SK-N-SH (cell line): ENCODE data around the gene ACTL8. TPM values are rescaled to one million over a fixed set of nuclear protein-coding genes. Genes with fewer than 3 reads are reported as not detected.

Experiments
- CTCF ChIA-PET: fragments of 300-600, 350-600 bp; formaldehyde crosslinking; extraction: SDS; loops from one replicate; lab custom pipeline; 2021; lab: Yijun Ruan, JAX
- POLR2A ChIA-PET: fragments of 350-600 bp; sonication (Branson Sonifier 250); formaldehyde crosslinking; extraction: SDS; loops from one replicate; lab custom pipeline; 2020; ENCODE audit warnings: antibody characterized with exemption, inconsistent platforms; lab: Yijun Ruan, JAX
- DNase-seq: peaks from one replicate; pipeline ENCODE4 v3.0.0; 2012
- H2AFZ ChIP-seq: fragments of 200-600 bp; sonication (generic); 2 replicates; pipeline ENCODE4 v1.8.1; 2016; ENCODE audit warnings: antibody characterized with exemption, mild to moderate bottlenecking, low read depth
- H3F3A ChIP-seq: fragments of 200-600 bp; sonication (generic); replicated peaks from 2 replicates; pipeline ENCODE3; 2016; ENCODE audit warnings: antibody characterized with exemption, mild to moderate bottlenecking; ENCODE audit not compliant: insufficient read depth
- H3K27ac ChIP-seq, 2 experiments: fragments of 200-500 bp in 1 of 2; fragments of 200-600 bp in 1 of 2; sonication (Bioruptor generic) in 1 of 2; sonication (generic), shearing (Covaris generic) in 1 of 2; 2 replicates each; pipeline versions ENCODE4 v1.5.1 to v1.6.1; 2014 to 2016; ENCODE audit warnings: low read depth in 2 of 2, inconsistent platforms in 1 of 2, low read length in 1 of 2, mild to moderate bottlenecking in 1 of 2, mixed read lengths in 1 of 2
- H3K27me3 ChIP-seq: fragments of 200-600 bp; sonication (generic), shearing (Covaris generic); 2 replicates; pipeline ENCODE4 v1.6.1; 2016; ENCODE audit warnings: mixed run types; ENCODE audit not compliant: insufficient read depth
- H3K36me3 ChIP-seq, 2 experiments: fragments of 200-500 bp in 1 of 2; fragments of 200-600 bp in 1 of 2; sonication (Bioruptor generic) in 1 of 2; sonication (generic) in 1 of 2; replicated peaks in 1 of 2; 2 replicates each; pipeline versions ENCODE3 to v1.5.1; 2014 to 2016; ENCODE audit warnings: low read length in 1 of 2, mild to moderate bottlenecking in 1 of 2; ENCODE audit not compliant: insufficient read depth in 2 of 2, control insufficient read depth in 1 of 2
- H3K4me1 ChIP-seq, 2 experiments: fragments of 200-500 bp in 1 of 2; fragments of 200-600 bp in 1 of 2; sonication (Bioruptor generic) in 1 of 2; sonication (generic), shearing (Covaris generic) in 1 of 2; 2 replicates each; pipeline versions ENCODE4 v1.5.1 to v1.6.1; 2014 to 2016; ENCODE audit warnings: low read depth in 1 of 2, low read length in 1 of 2, mixed run types in 1 of 2; ENCODE audit not compliant: insufficient read depth in 2 of 2, control insufficient read depth in 1 of 2
- H3K4me2 ChIP-seq: fragments of 200-600 bp; sonication (generic), shearing (Covaris generic); 2 replicates; pipeline ENCODE4 v1.6.1; 2017; ENCODE audit warnings: mixed run types
- H3K4me3 ChIP-seq, 2 experiments: fragments of 200-500 bp in 1 of 2; fragments of 200-600 bp in 1 of 2; sonication (Bioruptor generic) in 1 of 2; sonication (generic), shearing (Covaris generic) in 1 of 2; 2 replicates each; pipeline versions ENCODE4 v1.5.1 to v1.8.1; 2014 to 2016; ENCODE audit warnings: low read depth in 2 of 2, inconsistent platforms in 1 of 2, low read length in 1 of 2, mild to moderate bottlenecking in 1 of 2, mixed read lengths in 1 of 2, moderate library complexity in 1 of 2
- H3K79me2 ChIP-seq: fragments of 200-600 bp; sonication (generic); 2 replicates; pipeline ENCODE4 v1.8.1; 2017; ENCODE audit warnings: mild to moderate bottlenecking; ENCODE audit not compliant: insufficient read depth
- H3K9ac ChIP-seq: fragments of 200-600 bp; sonication (generic); 2 replicates; pipeline ENCODE4 v1.6.1; 2017; ENCODE audit warnings: mixed run types
- H3K9me2 ChIP-seq: fragments of 200-600 bp; sonication (generic); 2 replicates; pipeline ENCODE4 v1.6.1; 2017; ENCODE audit warnings: mixed run types
- H3K9me3 ChIP-seq: fragments of 200-600 bp; sonication (generic); 2 replicates; pipeline ENCODE4 v1.6.1; 2017; ENCODE audit warnings: mixed run types, mild to moderate bottlenecking, moderate library complexity
- H4K20me1 ChIP-seq: fragments of 200-600 bp; sonication (generic); 2 replicates; pipeline ENCODE4 v1.6.1; 2017; ENCODE audit warnings: mild to moderate bottlenecking, mixed run types; ENCODE audit not compliant: insufficient read depth
- EZH2phosphoT487 ChIP-seq: fragments of 200-600 bp; sonication (generic); IDR thresholded peaks from 2 replicates; pipeline ENCODE4 v1.6.1; 2017; ENCODE audit warnings: low read depth, mixed run types, mild to moderate bottlenecking, antibody characterized with exemption, moderate library complexity, borderline replicate concordance
- FOSL2 ChIP-seq: IDR thresholded peaks from 2 replicates; pipeline ENCODE4 v1.4.0; 2012; ENCODE audit warnings: low read depth, mild to moderate bottlenecking, moderate library complexity, borderline replicate concordance
- GATA2 ChIP-seq: sonication (generic); formaldehyde crosslinking; IDR thresholded peaks from 2 replicates; pipeline ENCODE4 v1.5.0; 2020; ENCODE audit warnings: mild to moderate bottlenecking, missing genetic modification reagents
- IRF3 ChIP-seq: fragments of 150-350 bp; IDR thresholded peaks from 2 replicates; pipeline ENCODE4 v1.6.1; 2016; ENCODE audit warnings: mild to moderate bottlenecking, low read depth, low read length
- JUND ChIP-seq: IDR thresholded peaks from 2 replicates; pipeline ENCODE4 v1.4.0; 2012
- PBX3 ChIP-seq: IDR thresholded peaks from 2 replicates; pipeline ENCODE4; 2012
- POLR2AphosphoS5 ChIP-seq: IDR thresholded peaks from 2 replicates; pipeline ENCODE4 v1.6.1; 2012; ENCODE audit warnings: low read depth, low read length
- RAD21 ChIP-seq: IDR thresholded peaks from 2 replicates; pipeline ENCODE4 v1.6.1; 2012; ENCODE audit warnings: mild to moderate bottlenecking, low read length
- RCOR1 ChIP-seq: fragments of 150-350 bp; IDR thresholded peaks from 2 replicates; pipeline ENCODE4 v1.6.1; 2017; ENCODE audit warnings: antibody characterized with exemption, low read length
- REST ChIP-seq: IDR thresholded peaks from 2 replicates; pipeline ENCODE4 v1.6.1; 2012; ENCODE audit warnings: mild to moderate bottlenecking, low read depth, low read length, moderate library complexity
- RFX5 ChIP-seq: IDR thresholded peaks from 2 replicates; pipeline ENCODE4 v1.6.1; 2012; ENCODE audit warnings: mild to moderate bottlenecking, improper control_type of control experiment, low read length
- SIN3A ChIP-seq: IDR thresholded peaks from 2 replicates; pipeline ENCODE4 v1.6.1; 2012; ENCODE audit warnings: low read depth, mild to moderate bottlenecking, low read length, moderate library complexity, borderline replicate concordance
- SMC3 ChIP-seq: IDR thresholded peaks from 2 replicates; pipeline ENCODE4 v1.6.1; 2012; ENCODE audit warnings: low read depth, low read length, improper control_type of control experiment
- TEAD4 ChIP-seq: IDR thresholded peaks from 2 replicates; pipeline ENCODE4 v1.4.0; 2012; ENCODE audit warnings: mild to moderate bottlenecking, borderline replicate concordance; ENCODE audit not compliant: insufficient read depth
- USF2 ChIP-seq: fragments of 150-350 bp; IDR thresholded peaks from 2 replicates; pipeline ENCODE4 v1.6.1; 2017; ENCODE audit warnings: antibody characterized with exemption, low read length, low read depth, borderline replicate concordance
- ZBTB33 ChIP-seq: IDR thresholded peaks from 2 replicates; pipeline ENCODE4 v1.4.0; 2012; ENCODE audit warnings: low read depth, borderline replicate concordance
- WGBS: methylation state at CpG from one replicate; pipeline ENCODE4 v1.1.6; 2017; ENCODE audit warnings: low lambda C conversion rate; 5-methylcytosine and 5-hydroxymethylcytosine counted together
- polyA plus RNA-seq, 3 experiments: library from polyadenylated mRNA; depleted of rRNA; stranded (reverse); fragments of >200 nt; gene quantifications; 2 replicates each; pipeline ENCODE4 v1.2.3, GENCODE V29; 2012

The ACTL8 gene
- polyA plus RNA-seq, 1 of the 3 experiments (the other 2 are of a cell fraction): 0.05 TPM

- Histone ChIP-seq H3K27me3 (no peaks in the 10 kb centered on the region), H3K9ac (no peak overlapping the region), H2AFZ (no peak overlapping the region), H3K4me3 (no peak overlapping the region), H3K79me2 (no peaks in the 10 kb centered on the region), H3K4me2 (no peak overlapping the region), H3K36me3 (no peaks in the 10 kb centered on the region), H4K20me1 (no peaks in the 10 kb centered on the region), H3K27ac (no peak overlapping the region), H3K9me3 (no peaks in the 10 kb centered on the region), H3K4me1 (peaks cover 0 to 14% of the 10 kb centered on the region in 2 experiments; a peak in 1 of 4 replicates), H3F3A (no peaks in the 10 kb centered on the region), H3K9me2 (no peaks in the 10 kb centered on the region)
- ChIA-PET POLR2A (no interaction called here), CTCF (interaction anchor here (0.9 to 1.1 kb wide), 3 partner anchors 8 to 158 kb away, joined by 3 to 4 read pairs (median 3); no protein-coding TSS in a partner anchor)
- 50% methylated on average over 3 of the region's 3 CpGs for WGBS
- no peak for DNase-seq
- TF ChIP-seq ZBTB33 (no peak), JUND (no peak), EZH2phosphoT487 (no peak), RCOR1 (no peak), IRF3 (no peak), USF2 (no peak), SIN3A (no peak), SMC3 (no peak), RAD21 (no peak), RFX5 (no peak), GATA2 (CRISPR knock-in tag) (no peak)
Measured at GRCh38 chr1:17709981-17710380, 45.2 kb upstream of the ACTL8 start.

- Histone ChIP-seq H3K4me1 (peaks cover 0 to 14% of the 10 kb centered on the region in 2 experiments; a peak in 1 of 4 replicates), H3K27me3 (no peaks in the 10 kb centered on the region), H3K79me2 (no peaks in the 10 kb centered on the region), H3K9me3 (no peaks in the 10 kb centered on the region), H3K4me2 (no peak overlapping the region), H3K27ac (no peak overlapping the region), H3K9me2 (no peaks in the 10 kb centered on the region), H3K9ac (no peak overlapping the region), H3K4me3 (no peak overlapping the region), H2AFZ (no peak overlapping the region), H4K20me1 (no peaks in the 10 kb centered on the region), H3F3A (no peaks in the 10 kb centered on the region), H3K36me3 (no peaks in the 10 kb centered on the region)
- CTCF ChIA-PET: interaction anchor here (0.9 kb wide), 1 partner anchor 9 kb away, joined by 3 read pairs; no protein-coding TSS in a partner anchor
- 80% methylated on average over 2 of the region's 4 CpGs for WGBS
- POLR2A ChIA-PET: no interaction called here
- no peak for TF ChIP-seq TEAD4
- TF ChIP-seq RFX5: no peak
- no peak for TF ChIP-seq POLR2AphosphoS5
- TF ChIP-seq SIN3A: no peak
- TF ChIP-seq PBX3: no peak
- TF ChIP-seq REST: no peak
- no peak for TF ChIP-seq FOSL2
- TF ChIP-seq SMC3: no peak
- no peak for DNase-seq
Measured at GRCh38 chr1:17710889-17711576, 44.1 kb upstream of the ACTL8 start.
